ENCODE measurements around the gene PDE6A. TPM values are rescaled to one million over a fixed set of nuclear protein-coding genes. Genes with fewer than 3 reads are reported as not detected.

PDE6A gene
- total and polyA plus RNA-seq, 9 of the 15 experiments (the other 6 are each of a cell fraction or from before 2014, with no cell fraction given), result 0.01 to 0.04 (median 0.01) TPM; not detected in 6

- no peak overlapping the region for H3K9ac ChIP-seq (ENCODE audit: insufficient read depth in 1 of 2, low read depth in 2 of 2, low read length in 2 of 2)
- H3K9me1 ChIP-seq (ENCODE audit: control insufficient read depth, insufficient read depth, low read length), result no peaks in the 10 kb centered on the region
- CTCF ChIA-PET (ENCODE audit: low intra/inter-chr PET ratio), result no interaction called here
- in situ Hi-C loops (cut with MboI), result no loop called here
- H3K79me2 ChIP-seq (ENCODE audit: control insufficient read depth, insufficient read depth, low read length), result no peaks in the 10 kb centered on the region
- no peaks in the 10 kb centered on the region for H4K20me1 ChIP-seq (replicated peaks; ENCODE audit: control insufficient read depth, insufficient read depth, low read length)
- POLR2A ChIA-PET, result interaction anchor here (0.6 to 0.7 kb wide), 2 partner anchors 34 to 38 kb away, joined by 3 to 5 read pairs; no protein-coding TSS in a partner anchor
- peaks cover 28 to 52% of the 10 kb centered on the region in 2 experiments for H3K4me1 ChIP-seq (replicated peaks in 1 of 2; ENCODE audit: control insufficient read depth in 2 of 2, insufficient read depth in 2 of 2, low read length in 2 of 2)
- 40% methylated on average over 1 of the region's 1 CpG for WGBS (ENCODE audit: insufficient coverage, low coverage, missing lambda C conversion rate)
- peak overlapping the region; percentile 97 for H2AFZ ChIP-seq (ENCODE audit: low read depth, low read length)
- H3K36me3 ChIP-seq (ENCODE audit: control insufficient read depth, insufficient read depth, low read length), result no peaks in the 10 kb centered on the region; the same call in 1 of the 3 replicates
- ATAC-seq, result no peak
- no peak for FAIRE-seq
- intact Hi-C loops (cut with micrococcal nuclease), result no loop called here
- no peak for DNase-seq (ENCODE audit: extremely low read depth in 1 of 4, low spot score in 3 of 4)
- no peaks in the 10 kb centered on the region for H3K9me3 ChIP-seq (replicated peaks; ENCODE audit: control insufficient read depth, insufficient read depth, low read depth, low read length)
- no TSS peak for BruUV-seq (replicated peaks)
- H3K4me3 ChIP-seq, result no peak overlapping the region
- no peak overlapping the region for H3K4me2 ChIP-seq (ENCODE audit: insufficient read depth, low read length)
- H3K27ac ChIP-seq (ENCODE audit: extremely low read depth, low read depth, low read length), result peak overlapping the region; percentile 88; the same call in 1 of the 3 replicates
- H3K27me3 ChIP-seq (ENCODE audit: control insufficient read depth in 2 of 2, insufficient read depth in 2 of 2, low read length in 2 of 2), result no peaks in the 10 kb centered on the region
- TF ChIP-seq ZNF239 (CRISPR knock-in tag; IDR thresholded peaks at IDR 0.05) (peak; percentile 63), E2F4 (CRISPR knock-in tag; IDR thresholded peaks at IDR 0.05; ENCODE audit: low read depth) (no peak), PBX2 (CRISPR knock-in tag; IDR thresholded peaks at IDR 0.05; ENCODE audit: low read depth) (no peak), PBX2 (tag; conservative IDR thresholded peaks at IDR 0.05; ENCODE audit: low read depth) (peak; percentile 70), SMARCE1 (IDR thresholded peaks at IDR 0.05) (peak; percentile 49; the same call in 1 of the 2 replicates), CREM (IDR thresholded peaks at IDR 0.05; ENCODE audit: low read depth) (no peak), ARID1B (IDR thresholded peaks at IDR 0.05) (no peak; the same call in 1 of the 2 replicates), CREBBP (IDR thresholded peaks at IDR 0.05; ENCODE audit: low read depth, low read length) (no peak), CBFB (CRISPR knock-in tag; IDR thresholded peaks at IDR 0.05) (no peak), HCFC1 (IDR thresholded peaks at IDR 0.05; ENCODE audit: low read depth, low read length) (no peak), DEAF1 (CRISPR knock-in tag; IDR thresholded peaks at IDR 0.05) (no peak), MIER1 (IDR thresholded peaks at IDR 0.05; ENCODE audit: low read depth) (no peak), MEIS2 (IDR thresholded peaks at IDR 0.05; ENCODE audit: partially characterized antibody) (peak; percentile 89)
- TF ChIP-seq, protein P1, sequence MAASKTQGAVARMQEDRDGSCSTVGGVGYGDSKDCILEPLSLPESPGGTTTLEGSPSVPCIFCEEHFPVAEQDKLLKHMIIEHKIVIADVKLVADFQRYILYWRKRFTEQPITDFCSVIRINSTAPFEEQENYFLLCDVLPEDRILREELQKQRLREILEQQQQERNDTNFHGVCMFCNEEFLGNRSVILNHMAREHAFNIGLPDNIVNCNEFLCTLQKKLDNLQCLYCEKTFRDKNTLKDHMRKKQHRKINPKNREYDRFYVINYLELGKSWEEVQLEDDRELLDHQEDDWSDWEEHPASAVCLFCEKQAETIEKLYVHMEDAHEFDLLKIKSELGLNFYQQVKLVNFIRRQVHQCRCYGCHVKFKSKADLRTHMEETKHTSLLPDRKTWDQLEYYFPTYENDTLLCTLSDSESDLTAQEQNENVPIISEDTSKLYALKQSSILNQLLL (CRISPR knock-in tag; IDR thresholded peaks at IDR 0.05; ENCODE audit: borderline replicate concordance), result no peak
- TF ChIP-seq, protein P2, sequence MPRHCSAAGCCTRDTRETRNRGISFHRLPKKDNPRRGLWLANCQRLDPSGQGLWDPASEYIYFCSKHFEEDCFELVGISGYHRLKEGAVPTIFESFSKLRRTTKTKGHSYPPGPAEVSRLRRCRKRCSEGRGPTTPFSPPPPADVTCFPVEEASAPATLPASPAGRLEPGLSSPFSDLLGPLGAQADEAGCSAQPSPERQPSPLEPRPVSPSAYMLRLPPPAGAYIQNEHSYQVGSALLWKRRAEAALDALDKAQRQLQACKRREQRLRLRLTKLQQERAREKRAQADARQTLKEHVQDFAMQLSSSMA (CRISPR knock-in tag; IDR thresholded peaks at IDR 0.05), result no peak
These were observed 7.0 kb downstream of the PDE6A start for GRCh38 chr5:149937610-149938009.
